HFF-Myc (cell line): Measurements from ENCODE around the gene TK2.

Experiments
- DNase-seq: peaks from one replicate; pipeline ENCODE4 v3.0.0-alpha.2; 2011; ENCODE audit warnings: low read depth; ENCODE audit errors: extremely low read depth
- H3K4me3 ChIP-seq: replicated peaks from 2 replicates; pipeline ENCODE4 v1.5.1; 2011; ENCODE audit warnings: low read depth, mild to moderate bottlenecking, control low read depth, low read length
- TF ChIP-seq, protein P1 (sequence below): IDR thresholded peaks from 2 replicates; pipeline ENCODE4 v1.5.1; 2012; ENCODE audit warnings: mild to moderate bottlenecking, low read depth, low read length, control low read depth; ENCODE audit errors: missing control alignments

The TK2 gene

DNA sequence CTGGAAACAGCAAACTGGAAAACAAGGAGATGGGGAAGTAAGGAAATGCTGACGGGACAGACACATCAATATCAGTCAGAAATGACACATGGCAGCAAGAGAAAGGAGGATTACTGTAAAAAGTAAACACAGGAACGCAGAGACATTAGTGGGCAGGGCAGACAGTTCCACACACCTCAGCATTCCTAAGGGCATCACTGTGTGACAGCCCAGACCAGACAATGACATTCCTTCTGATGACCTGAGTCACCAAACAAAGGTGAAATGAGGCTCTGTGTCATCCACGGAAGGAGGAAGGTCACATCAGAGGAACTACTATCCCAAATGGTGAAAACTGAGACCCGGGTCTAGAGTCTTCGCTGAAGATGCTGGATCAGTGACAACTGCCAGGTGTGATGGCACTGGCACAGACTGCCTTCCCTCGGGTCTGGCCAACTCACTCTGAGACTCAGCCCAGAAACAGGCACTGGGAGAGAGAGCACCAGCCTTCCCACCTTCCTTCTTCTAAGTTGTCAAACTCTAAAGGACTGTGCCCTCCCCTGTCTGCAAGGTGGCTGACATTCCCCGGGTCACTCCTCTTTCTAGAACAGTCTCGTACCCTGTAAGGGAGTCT lies 36.7 kb downstream of the TK2 start:
- TF ChIP-seq, protein P1, sequence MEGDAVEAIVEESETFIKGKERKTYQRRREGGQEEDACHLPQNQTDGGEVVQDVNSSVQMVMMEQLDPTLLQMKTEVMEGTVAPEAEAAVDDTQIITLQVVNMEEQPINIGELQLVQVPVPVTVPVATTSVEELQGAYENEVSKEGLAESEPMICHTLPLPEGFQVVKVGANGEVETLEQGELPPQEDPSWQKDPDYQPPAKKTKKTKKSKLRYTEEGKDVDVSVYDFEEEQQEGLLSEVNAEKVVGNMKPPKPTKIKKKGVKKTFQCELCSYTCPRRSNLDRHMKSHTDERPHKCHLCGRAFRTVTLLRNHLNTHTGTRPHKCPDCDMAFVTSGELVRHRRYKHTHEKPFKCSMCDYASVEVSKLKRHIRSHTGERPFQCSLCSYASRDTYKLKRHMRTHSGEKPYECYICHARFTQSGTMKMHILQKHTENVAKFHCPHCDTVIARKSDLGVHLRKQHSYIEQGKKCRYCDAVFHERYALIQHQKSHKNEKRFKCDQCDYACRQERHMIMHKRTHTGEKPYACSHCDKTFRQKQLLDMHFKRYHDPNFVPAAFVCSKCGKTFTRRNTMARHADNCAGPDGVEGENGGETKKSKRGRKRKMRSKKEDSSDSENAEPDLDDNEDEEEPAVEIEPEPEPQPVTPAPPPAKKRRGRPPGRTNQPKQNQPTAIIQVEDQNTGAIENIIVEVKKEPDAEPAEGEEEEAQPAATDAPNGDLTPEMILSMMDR = no peak
- H3K4me3 ChIP-seq = no peak overlapping the region
- no peak for DNase-seq

GRCh38 chr16:66512272-66513110 lies 37.4 kb downstream of the TK2 start:
- DNase-seq = no peak
- TF ChIP-seq, protein P1 = no peak
- H3K4me3 ChIP-seq = no peak overlapping the region

- peak; percentile 48 for DNase-seq
- H3K4me3 ChIP-seq = no peak overlapping the region
- TF ChIP-seq, protein P1 = no peak
These were observed 38.2 kb downstream of the TK2 start for GRCh38 chr16:66511602-66512271.

- no peak overlapping the region for H3K4me3 ChIP-seq
- TF ChIP-seq, protein P1 = no peak
- no peak for DNase-seq
These were observed 39.0 kb downstream of the TK2 start for GRCh38 chr16:66510711-66511601.

GRCh38 chr16:66510298-66510697 lies 39.6 kb downstream of the TK2 start:
- DNase-seq = no peak
- no peak overlapping the region for H3K4me3 ChIP-seq
- TF ChIP-seq, protein P1 = no peak

GRCh38 chr16:66509576-66509975 lies 40.3 kb downstream of the TK2 start:
- TF ChIP-seq, protein P1 = no peak
- no peak for DNase-seq
- no peak overlapping the region for H3K4me3 ChIP-seq
